ENCODE results near the gene PTPRJ.

DNA sequence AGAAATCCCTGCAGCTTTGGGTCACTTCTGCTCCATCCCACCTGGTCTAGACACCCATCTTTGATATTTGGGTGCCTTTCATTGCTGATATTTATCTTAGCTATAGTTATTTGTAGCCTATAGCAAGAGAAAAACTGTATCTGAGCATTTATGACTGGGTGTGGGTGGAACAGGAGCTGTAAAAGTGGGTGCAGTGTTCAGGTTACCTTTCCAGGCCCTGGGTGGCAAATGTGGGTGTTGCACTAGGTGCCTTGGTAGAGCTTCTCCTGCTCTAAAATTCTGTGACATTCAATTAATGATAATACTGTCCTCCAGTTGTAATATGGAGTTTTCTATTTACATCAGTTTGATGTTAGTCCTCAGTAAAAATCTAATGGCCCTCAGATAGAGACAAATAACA is 157.9 kb downstream of the PTPRJ start:
- TF ChIP-seq, protein P1, sequence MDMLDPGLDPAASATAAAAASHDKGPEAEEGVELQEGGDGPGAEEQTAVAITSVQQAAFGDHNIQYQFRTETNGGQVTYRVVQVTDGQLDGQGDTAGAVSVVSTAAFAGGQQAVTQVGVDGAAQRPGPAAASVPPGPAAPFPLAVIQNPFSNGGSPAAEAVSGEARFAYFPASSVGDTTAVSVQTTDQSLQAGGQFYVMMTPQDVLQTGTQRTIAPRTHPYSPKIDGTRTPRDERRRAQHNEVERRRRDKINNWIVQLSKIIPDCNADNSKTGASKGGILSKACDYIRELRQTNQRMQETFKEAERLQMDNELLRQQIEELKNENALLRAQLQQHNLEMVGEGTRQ (IDR thresholded peaks at IDR 0.05; ENCODE audit: low read depth, low read length), result no peak
- TF ChIP-seq, protein P2, sequence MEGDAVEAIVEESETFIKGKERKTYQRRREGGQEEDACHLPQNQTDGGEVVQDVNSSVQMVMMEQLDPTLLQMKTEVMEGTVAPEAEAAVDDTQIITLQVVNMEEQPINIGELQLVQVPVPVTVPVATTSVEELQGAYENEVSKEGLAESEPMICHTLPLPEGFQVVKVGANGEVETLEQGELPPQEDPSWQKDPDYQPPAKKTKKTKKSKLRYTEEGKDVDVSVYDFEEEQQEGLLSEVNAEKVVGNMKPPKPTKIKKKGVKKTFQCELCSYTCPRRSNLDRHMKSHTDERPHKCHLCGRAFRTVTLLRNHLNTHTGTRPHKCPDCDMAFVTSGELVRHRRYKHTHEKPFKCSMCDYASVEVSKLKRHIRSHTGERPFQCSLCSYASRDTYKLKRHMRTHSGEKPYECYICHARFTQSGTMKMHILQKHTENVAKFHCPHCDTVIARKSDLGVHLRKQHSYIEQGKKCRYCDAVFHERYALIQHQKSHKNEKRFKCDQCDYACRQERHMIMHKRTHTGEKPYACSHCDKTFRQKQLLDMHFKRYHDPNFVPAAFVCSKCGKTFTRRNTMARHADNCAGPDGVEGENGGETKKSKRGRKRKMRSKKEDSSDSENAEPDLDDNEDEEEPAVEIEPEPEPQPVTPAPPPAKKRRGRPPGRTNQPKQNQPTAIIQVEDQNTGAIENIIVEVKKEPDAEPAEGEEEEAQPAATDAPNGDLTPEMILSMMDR (conservative IDR thresholded peaks at IDR 0.05; ENCODE audit: low read depth, low read length), result no peak
- TF ChIP-seq POLR2A (IDR thresholded peaks at IDR 0.05; ENCODE audit: low read depth, low read length) (no peak), CHD1 (IDR thresholded peaks at IDR 0.05; ENCODE audit: low read depth, low read length) (no peak), MAZ (IDR thresholded peaks at IDR 0.05; ENCODE audit: borderline replicate concordance, low read depth, low read length) (no peak), MXI1 (IDR thresholded peaks at IDR 0.05; ENCODE audit: borderline replicate concordance, low read depth, low read length) (no peak), NFE2L2 (IDR thresholded peaks at IDR 0.05; ENCODE audit: low read depth, low read length) (no peak), BHLHE40 (IDR thresholded peaks at IDR 0.05; ENCODE audit: low read depth, low read length) (no peak), CEBPB (IDR thresholded peaks at IDR 0.05; ENCODE audit: low read depth, low read length) (no peak), FOS (IDR thresholded peaks at IDR 0.05; ENCODE audit: low read depth, low read length) (no peak), RAD21 (IDR thresholded peaks at IDR 0.05; ENCODE audit: low read length) (no peak)
